ENCODE measurements around the gene RGS3. TPM values are rescaled to one million over a fixed set of nuclear protein-coding genes. Genes with fewer than 3 reads are reported as not detected.

The RGS3 gene
- total and polyA plus RNA-seq, 2 of the 13 experiments (the other 11 are each of a cell fraction or from before 2014, with no cell fraction given) = 17.1 to 28.8 TPM

DNA sequence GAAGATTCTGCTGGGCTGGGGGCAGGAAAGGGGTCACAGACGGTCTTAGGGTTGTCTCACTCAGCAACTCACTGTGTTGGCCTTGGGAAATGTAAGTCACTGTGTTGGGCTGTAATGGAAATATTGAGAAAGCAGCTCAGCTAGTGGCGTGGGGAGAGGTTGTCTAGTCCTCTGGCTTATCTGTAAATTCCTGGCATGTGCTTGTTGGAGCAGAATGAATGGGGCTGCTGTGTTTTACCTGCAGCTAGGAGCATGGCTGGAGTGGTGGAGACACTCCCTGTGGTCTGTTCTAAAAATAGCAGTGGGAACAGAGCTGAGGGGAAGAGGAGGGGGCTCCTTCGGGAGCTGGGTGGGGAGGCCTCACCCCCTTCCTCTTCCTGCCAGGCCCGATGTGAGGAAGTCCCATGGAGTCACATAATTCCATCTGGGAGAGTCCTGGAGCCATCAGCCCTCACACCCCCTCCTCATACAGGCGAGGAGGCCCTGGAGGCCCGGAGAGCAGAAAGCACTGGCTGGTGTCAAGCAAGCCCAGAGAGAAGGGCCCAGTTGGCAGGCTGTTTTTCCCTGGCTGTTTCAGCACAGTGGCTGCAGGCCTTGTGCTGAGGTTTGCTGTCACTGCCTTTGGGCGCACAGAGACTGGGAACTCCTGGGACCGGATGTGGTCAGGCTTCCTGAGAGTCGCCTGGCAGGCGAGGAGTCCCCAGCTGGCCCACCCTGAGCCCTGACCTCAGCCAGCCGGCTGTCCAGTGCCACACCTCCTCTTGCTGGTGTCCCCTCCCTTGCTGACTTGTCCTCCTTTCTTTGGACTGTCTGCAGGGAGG is 84.9 kb downstream of the RGS3 start:
- peak; percentile 93 for DNase-seq (ENCODE audit: low spot score)
- POLR2A ChIA-PET = interaction anchor here (1.0 to 2.4 kb wide), 5 partner anchors 10 to 138 kb away, joined by 3 to 13 read pairs (median 3); partner anchors contain the start of genes C9orf43 and POLE3
- H3K4me2 ChIP-seq (ENCODE audit: low read depth, low read length) = peak overlapping the region; percentile 64
- 0 out of 2 replicates have a peak, but pooled peaks have one; percentile 47 for TF ChIP-seq HOXA3 (CRISPR knock-in tag; IDR thresholded peaks at IDR 0.05)
- TF ChIP-seq, protein P1, sequence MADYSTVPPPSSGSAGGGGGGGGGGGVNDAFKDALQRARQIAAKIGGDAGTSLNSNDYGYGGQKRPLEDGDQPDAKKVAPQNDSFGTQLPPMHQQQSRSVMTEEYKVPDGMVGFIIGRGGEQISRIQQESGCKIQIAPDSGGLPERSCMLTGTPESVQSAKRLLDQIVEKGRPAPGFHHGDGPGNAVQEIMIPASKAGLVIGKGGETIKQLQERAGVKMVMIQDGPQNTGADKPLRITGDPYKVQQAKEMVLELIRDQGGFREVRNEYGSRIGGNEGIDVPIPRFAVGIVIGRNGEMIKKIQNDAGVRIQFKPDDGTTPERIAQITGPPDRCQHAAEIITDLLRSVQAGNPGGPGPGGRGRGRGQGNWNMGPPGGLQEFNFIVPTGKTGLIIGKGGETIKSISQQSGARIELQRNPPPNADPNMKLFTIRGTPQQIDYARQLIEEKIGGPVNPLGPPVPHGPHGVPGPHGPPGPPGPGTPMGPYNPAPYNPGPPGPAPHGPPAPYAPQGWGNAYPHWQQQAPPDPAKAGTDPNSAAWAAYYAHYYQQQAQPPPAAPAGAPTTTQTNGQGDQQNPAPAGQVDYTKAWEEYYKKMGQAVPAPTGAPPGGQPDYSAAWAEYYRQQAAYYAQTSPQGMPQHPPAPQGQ (CRISPR knock-in tag; IDR thresholded peaks at IDR 0.05; ENCODE audit: borderline replicate concordance) = no peak
- TF ChIP-seq, protein P2, sequence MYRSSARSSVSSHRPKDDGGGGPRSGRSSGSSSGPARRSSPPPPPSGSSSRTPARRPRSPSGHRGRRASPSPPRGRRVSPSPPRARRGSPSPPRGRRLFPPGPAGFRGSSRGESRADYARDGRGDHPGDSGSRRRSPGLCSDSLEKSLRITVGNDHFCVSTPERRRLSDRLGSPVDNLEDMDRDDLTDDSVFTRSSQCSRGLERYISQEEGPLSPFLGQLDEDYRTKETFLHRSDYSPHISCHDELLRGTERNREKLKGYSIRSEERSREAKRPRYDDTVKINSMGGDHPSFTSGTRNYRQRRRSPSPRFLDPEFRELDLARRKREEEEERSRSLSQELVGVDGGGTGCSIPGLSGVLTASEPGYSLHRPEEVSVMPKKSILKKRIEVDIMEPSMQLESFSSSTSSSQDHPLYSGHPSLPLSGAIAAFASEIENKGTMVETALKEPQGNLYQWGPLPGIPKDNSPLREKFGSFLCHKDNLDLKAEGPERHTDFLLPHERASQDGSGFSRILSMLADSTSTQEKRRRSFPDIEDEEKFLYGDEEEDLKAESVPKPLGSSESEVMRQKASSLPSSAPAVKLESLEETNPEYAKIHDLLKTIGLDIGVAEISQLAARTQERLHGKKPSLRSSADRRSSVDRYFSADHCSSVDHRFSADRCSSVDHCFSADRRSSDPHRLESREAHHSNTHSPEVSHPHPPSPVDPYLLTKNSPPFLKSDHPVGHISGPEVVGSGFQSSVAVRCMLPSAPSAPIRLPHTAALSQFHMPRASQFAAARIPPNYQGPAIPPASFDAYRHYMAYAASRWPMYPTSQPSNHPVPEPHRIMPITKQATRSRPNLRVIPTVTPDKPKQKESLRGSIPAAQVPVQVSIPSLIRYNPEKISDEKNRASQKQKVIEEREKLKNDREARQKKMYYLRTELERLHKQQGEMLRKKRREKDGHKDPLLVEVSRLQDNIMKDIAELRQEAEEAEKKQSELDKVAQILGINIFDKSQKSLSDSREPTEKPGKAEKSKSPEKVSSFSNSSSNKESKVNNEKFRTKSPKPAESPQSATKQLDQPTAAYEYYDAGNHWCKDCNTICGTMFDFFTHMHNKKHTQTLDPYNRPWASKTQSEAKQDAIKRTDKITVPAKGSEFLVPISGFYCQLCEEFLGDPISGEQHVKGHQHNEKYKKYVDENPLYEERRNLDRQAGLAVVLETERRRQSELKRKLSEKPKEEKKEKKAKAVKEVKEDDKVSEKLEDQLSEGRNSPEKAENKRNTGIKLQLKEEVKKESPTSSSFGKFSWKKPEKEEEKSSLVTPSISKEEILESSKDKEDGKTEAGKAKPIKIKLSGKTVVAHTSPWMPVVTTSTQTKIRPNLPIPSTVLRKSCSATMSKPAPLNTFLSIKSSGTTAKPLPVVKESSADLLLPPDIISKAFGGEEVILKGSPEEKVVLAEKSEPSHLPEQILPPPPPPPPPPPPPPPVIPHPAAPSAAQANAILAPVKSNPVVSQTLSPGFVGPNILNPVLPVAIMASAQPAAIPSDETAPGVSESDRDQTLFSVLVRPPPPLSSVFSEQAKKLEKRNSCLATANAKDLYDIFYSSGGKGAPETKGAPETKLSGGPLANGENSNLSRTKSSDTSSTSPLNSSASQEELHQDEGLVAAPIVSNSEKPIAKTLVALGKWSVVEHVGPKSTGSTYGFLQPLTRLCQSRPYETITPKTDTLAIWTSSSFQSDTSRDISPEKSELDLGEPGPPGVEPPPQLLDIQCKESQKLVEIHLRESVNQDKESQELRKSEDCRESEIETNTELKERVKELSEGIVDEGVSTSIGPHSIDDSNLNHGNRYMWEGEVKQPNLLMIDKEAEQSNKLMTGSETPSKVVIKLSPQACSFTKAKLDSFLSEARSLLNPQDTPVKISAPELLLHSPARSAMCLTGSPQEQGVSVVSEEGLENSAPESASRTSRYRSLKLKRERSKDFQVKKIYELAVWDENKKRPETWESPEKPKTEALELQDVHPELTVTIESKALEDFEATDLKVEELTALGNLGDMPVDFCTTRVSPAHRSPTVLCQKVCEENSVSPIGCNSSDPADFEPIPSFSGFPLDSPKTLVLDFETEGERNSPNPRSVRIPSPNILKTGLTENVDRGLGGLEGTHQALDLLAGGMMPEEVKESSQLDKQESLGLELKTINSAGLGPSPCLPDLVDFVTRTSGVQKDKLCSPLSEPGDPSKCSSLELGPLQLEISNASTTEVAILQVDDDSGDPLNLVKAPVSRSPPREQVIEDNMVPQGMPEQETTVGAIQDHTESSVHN (CRISPR knock-in tag; IDR thresholded peaks at IDR 0.05) = no peak

More for the DNA sequence above, 84.9 kb downstream of the RGS3 start:
- H4K20me1 ChIP-seq (ENCODE audit: insufficient read depth, low read length) = no peaks in the 10 kb centered on the region
- no peaks in the 10 kb centered on the region for H3K9me3 ChIP-seq (ENCODE audit: low read length)
- H3K4me1 ChIP-seq (ENCODE audit: insufficient read depth, low read length) = peaks cover 41% of the 10 kb centered on the region
- CTCF ChIA-PET (ENCODE audit: low intra/inter-chr PET ratio, low total read pairs) = no interaction called here
- 9% methylated on average over 4 of the region's 11 CpGs for WGBS (ENCODE audit: low lambda C conversion rate)
- H3K27ac ChIP-seq (ENCODE audit: extremely low read length, insufficient read depth, low read length) = peak overlapping the region; percentile 54
- peak overlapping the region in 1 of 3 experiments; percentile 34; a peak in 2 of 6 replicates for H3K4me3 ChIP-seq (replicated peaks in 1 of 3; ENCODE audit: insufficient read depth in 1 of 3, low read depth in 2 of 3, low read length in 3 of 3)
- no peaks in the 10 kb centered on the region for H3K79me2 ChIP-seq (ENCODE audit: insufficient read depth, low read length)
- H3K9ac ChIP-seq (ENCODE audit: insufficient read depth, low read depth, low read length) = peak overlapping the region; percentile 46
- FAIRE-seq = peak; percentile 82
- peaks cover 0 to 8% of the 10 kb centered on the region in 2 experiments; a peak in 2 of 5 replicates for H3K36me3 ChIP-seq (replicated peaks in 1 of 2; ENCODE audit: control insufficient read depth in 1 of 2, insufficient read depth in 2 of 2, low read length in 2 of 2)
- in situ Hi-C loops (cut with HindIII; ENCODE audit: extremely low pct_ligation_motif_present, low pct_unique_long_range_greater_than_20kb) (no loop called here), intact Hi-C loops (cut with micrococcal nuclease; ENCODE audit: unreplicated experiment) (loop anchor here (1.0 to 2.0 kb wide), 2 partner anchors 16 to 43 kb away; no protein-coding TSS in a partner anchor)
- ATAC-seq = peak; percentile 94
- no peaks in the 10 kb centered on the region for H3K27me3 ChIP-seq (ENCODE audit: control insufficient read depth in 1 of 2, insufficient read depth in 2 of 2, low read length in 2 of 2)
- BruUV-seq (replicated peaks) = no TSS peak
- no peak overlapping the region for H2AFZ ChIP-seq (ENCODE audit: low read length)
